ENCODE data around the gene SNAP91.

The SNAP91 gene

DNA sequence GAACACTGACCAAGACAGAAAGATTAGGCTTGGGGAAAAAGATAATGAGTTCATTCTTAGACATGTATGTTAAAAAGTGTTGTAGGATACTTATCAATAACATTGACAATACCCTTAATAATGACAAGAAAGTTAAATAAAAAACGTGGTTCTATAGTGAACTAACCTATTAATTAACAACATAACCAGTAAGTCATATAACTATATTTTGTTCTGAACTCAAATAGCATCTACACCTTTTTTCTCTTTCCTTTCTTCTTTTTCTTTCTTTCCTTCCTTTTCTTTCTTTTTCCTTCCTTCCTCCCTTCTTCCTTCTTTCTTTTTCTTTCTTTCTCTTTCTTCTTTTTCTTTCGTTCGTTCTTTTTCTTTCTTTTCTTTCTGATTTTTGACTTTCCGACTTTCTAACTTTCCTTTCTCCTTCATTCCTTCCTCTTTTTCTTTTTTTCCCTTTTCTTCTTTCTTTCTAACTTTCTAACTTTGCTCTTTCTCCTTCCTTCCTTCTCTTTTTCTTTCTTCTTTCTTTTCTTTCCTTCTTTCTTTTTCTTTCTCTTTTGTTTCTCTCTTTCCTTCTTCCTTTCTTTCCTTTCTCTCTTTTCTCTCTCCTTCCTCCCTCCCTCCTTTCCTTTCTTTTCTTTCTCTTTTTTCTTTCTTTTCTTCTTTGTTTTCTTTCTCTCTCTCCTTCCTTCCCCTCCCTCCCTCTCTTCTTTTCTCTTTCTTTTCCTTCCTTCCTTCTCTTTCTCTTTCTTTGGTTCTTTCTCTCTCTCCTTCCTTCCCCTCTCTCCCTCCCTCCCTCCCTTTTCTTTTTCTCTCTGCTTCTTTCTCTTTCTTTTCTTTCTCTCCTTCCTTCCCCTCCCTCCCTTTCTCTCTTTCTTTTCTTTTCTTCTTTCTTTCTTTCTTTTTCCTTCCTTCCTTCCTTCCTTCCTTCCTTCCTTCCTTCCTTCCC is 172.0 kb downstream of the SNAP91 start:
- DNase-seq = no peak

DNA sequence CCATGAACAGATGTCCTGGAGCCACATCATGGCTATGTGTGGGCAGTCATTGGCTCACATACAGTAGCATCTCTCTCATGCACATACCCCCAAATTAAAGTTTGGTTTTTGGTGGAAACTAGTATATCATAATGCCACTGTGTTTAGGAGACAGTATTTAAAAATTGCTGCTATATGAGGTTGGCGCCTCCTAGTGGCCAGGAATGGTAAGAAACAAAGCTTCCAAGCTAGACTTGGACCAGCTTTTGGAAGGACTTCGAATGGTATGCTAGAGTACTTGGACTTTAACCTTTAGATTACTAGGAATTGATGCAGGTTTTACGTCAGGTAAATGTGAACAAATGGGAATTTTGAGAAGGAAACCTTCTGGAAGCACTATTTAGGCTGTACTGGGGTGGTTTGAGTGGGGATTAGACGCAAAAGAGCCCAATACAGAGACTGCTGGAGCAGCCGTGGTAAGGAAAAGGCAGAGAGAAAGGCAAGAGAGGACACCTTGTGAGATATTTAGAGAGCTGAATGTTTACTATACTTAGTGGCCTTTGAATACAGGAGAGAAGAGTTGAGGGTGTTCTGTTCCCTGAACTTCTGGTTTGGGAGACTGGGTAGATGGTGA is 172.8 kb downstream of the SNAP91 start:
- DNase-seq = peak in 1 of 2 experiments; percentile 31

DNA sequence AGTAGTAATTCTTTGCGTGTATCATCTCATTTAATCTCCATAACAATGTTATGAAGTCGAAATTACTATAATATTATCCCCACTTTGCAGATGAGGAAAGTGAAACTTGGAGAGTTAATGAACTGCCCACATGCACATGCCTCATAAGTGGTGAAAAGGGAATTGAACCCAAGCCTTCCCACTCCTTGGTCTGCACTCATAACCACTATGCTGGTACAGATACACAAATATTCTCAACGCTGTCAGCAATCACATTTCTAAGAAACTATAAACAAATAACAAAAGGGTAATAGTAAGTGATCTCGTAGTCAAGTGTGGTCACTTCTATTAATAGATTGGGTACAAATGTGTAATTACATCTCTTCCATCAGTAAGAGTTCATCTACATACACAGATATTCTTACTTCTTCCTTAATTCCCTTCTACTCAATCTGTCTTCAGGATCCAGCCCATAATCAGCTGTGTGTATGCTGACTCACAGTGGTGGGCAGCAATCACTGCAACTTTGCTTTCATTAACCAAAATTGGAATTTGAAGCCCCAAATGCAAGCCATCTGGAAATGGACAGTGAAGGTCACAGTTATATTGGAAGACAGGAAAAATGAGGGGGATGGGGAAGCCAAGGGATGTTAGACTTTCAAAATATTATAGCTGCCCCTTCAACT is 190.0 kb downstream of the SNAP91 start:
- no peak for DNase-seq

DNA sequence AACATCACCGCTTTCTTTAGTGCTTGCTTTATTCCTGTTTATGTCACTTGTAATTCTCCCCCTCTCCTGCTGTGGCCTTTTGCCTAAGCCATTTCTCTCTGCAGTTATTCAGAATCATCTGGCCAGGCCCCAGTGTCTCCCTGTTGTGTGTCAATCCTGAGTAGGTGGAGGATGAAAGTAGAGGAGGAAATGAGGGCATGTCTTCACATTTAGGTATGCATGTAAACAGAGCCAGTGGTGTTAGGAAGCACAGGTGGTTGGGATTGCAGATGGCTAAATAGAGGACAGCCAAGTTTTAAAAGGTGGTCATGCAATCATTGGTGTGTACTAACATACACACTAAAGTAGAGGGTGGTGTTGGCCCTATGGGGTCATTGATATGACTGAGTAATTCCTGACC is 191.4 kb downstream of the SNAP91 start:
- DNase-seq = no peak

DNA sequence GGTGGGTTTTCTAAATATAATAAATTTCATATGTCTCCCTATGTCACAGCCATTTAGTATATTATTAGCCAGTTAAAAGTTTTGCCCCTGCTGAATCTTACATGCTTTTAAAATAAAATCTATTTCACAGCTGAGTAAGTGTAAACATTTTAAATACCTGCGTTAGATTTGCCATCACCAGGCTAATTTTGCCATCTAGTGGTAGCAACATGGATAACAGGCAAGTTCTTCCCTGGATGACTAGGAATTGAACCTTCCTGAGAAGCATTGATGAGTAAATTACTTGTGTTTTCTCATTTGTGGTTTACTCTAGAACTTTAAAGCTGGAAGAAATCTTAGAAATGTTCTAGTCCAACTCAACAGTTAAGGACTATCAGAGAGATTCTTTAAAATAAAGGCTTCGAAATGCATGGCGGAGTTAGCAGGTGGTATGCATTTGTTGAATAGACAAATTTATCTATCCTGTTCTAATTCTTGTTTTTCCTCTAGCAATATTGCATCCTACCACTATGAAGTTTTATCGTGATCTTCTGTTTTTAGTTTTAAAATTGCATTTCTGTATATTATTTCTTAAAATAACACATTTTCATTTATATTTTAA is 193.9 kb downstream of the SNAP91 start:
- peak; percentile 55 to 61 for DNase-seq

DNA sequence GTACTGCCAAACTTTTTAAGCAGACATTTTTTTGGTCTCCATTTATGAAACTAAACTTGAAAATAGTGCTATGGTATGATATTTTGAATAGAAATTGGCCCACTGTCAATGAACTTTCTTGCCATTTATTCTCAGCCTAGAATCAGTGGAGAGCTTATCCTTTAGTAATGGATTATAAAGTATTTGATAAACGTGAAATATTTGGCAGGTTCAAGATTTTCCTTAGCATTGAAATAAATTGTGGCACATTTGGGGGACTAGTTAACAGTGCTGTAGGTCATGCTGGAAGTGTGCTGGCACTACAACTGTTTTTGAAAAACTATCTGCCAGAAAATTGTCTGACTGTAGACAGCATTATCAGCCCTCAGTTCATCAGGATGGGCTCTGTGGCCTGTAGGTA is 194.4 kb downstream of the SNAP91 start:
- no peak for DNase-seq

DNA sequence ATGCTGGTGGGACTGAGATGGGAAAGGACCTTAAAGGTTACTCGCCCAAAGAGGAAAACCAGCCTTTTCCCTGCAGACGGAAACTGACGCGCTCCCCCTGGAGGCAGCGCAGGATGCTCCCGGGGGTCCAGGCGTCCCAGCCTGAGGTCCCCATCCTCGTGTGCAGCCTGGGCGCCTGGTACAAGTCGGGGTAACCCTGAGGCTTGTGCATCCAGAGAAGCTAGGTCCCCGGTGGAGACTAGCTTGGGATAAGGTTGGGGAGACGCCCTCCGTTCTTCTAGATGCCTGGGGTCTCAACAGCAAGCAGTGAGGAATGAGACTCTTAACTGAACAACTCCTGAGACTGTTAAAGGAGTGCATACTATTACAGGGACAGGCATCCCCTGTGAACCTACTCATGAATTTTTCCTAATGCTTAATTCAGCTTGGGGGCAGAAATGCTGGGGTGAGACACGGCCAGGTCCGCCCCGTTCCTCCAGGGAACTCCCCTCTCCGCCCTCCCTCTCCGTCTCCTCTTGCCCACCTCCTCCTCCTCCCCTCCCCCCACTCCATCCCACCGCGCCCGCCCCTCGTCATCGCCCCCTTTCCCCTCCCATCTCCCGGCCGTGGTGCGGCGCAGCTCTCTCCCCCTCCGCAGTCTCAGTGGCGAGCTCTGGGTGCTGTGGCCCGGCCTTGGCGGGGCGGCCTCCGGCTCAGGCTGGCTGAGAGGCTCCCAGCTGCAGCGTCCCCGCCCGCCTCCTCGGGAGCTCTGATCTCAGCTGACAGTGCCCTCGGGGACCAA is 196.8 kb downstream of the SNAP91 start, which contains the start of gene PRSS35:
Gene PRSS35, plus strand, starts transcription at position 634 of the 781 bp plus-strand sequence. CDS start 10,908 bp downstream, outside the sequence.
- no peak for DNase-seq

DNA sequence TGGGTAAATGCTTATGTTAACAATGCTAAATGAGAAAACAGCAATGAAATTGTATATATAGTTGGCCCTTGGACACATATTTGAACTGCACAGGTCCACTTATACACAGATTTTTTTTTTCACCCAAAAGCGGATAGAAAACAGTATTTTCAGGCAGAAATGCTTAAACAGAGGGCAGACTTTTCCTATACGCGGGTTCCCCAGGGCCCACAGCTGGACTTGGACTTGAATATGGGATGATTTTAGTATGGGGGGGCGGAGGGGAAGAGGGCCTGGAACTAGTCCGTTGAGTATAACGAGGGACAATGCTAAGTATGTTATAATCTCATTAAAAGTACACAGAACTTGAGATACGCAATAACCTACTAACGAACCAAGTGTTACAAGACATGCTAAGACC is 197.6 kb downstream of the SNAP91 start:
- DNase-seq = no peak

DNA sequence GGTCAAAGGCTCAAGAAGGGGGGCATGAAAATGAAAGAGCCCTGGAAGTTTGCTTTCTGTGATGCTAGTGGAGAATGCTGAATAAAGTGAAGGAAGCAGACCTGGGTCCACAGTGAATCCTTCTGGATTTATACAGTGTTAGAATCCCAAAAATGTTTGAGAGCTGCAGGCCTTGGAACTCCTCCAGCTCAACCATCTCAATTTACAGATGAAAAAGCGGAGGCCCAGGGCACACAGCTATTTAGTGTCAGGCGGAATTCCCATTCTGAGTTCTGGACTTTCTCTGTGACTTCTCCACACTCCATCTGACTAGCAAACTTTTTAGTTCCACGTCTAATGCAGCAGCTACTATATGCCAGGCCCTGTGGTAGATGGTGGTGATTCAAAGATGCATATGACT is 198.1 kb downstream of the SNAP91 start:
- DNase-seq = no peak

DNA sequence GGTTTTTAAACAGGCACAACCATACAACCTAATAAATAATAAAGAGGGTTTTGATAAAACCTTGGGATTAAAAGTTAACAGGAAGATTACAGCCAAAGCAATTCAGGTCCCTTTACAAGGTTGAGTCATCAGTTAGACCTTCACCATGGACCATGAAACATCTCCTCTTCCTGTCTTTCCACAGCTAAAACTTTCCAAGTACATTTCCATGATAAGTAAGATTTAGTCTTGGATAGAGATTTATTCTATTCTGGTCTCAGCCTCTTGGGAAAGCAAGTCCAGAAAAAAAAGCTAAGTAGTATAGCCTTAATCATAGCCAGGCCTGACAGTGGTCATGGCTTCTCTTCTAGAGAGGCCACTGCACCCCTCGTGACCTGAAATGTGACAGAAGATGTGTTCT is 199.5 kb downstream of the SNAP91 start:
- DNase-seq = no peak

DNA sequence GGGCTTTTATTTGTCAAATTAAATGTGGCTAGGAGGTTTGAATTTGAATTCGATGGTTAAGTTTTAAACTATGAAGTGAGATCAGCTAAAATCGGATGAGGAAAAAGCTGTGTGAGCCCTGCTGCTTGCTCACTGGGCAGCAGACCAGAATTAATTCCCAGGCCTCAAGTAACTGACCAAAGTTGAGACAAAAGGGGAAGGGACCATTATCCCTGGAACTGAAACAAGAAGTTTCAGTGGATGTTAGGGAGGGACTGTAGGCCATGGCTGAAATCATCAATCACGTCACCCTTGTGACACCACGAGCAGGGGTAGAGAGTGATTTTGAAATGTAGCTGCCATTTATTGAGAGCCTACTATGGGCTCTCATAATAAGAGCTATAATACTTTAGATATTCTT is 203.5 kb downstream of the SNAP91 start:
- no peak for DNase-seq
